GM18873 (cell line): ENCODE data around the gene KLF3.

ENCODE experiments used
- ATAC-seq: cut with Tn5 transposase; IDR thresholded peaks from one replicate; pipeline ENCODE4 v1.9.1; 2021; ENCODE audit warnings: mild to moderate bottlenecking, moderate library complexity, moderate number of reproducible peaks; ENCODE audit not compliant: unreplicated experiment, low FRiP score

Gene KLF3

GRCh38 chr4:38692421-38692820 lies 28.4 kb downstream of the KLF3 start:
- ATAC-seq, result no peak

- ATAC-seq, result no peak
Measured at GRCh38 chr4:38693569-38693968, 29.6 kb downstream of the KLF3 start.

DNA sequence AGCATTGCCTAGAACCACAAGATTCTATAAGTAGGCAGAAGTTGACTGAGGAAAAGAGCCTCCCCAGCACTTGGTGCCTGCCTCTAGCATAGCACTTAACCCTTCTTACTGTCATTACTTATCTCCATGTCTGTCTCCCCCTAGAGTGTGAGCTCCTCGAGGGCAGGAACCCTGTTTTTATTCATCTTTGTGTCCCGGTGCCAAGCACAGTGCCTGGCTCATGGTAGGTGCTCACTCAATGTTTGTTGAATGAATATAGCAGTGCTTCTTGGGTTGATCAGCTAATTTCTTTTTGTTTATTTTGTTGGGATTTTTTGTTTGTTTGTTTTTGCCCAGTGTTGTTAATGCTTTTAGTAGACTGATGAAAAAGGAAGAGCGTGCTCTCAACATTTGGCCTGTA lies 30.3 kb downstream of the KLF3 start:
- ATAC-seq, result no peak

- ATAC-seq, result no peak
Measured at GRCh38 chr4:38695809-38696208, 31.8 kb downstream of the KLF3 start.

- ATAC-seq, result no peak
Measured at GRCh38 chr4:38696697-38697096, 32.7 kb downstream of the KLF3 start.

DNA sequence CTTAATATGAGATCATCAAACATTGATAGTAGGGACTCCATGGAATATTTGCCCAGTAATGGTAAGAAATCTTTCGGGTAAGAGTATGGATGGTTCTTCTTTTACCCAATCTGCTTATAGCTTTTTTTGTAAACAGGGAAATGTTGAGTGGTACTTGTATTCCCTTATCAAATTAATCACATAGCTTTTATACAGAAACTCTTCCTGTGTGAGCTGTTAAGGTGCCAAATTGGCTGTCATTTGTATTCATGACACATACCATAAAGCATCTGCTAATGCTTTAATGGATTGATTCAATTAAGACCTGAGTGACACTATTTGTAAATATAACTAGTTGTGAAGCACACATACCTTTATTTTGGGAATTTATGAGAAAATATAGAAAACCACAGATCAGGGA lies 34.2 kb downstream of the KLF3 start:
- no peak for ATAC-seq

GRCh38 chr4:38699112-38699511 lies 35.1 kb downstream of the KLF3 start:
- ATAC-seq, result no peak

DNA sequence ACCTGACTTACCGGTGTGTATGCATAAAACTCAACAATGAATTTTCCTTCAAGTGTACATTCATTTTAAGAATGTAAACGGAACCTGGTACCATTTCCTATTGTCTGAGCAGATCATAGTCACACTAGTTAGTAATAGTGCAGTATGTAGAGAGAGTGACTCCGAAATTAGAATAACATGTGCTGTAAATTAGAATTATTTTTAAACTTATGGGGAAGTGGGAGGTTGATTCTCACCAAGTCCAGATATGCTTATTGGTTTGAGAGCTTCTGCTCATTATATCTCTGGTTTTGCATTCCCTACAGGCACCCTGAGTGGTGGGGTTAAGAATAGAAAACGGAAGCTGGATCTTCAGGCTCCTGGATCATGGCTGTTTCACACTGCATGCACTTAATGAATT lies 39.6 kb downstream of the KLF3 start:
- no peak for ATAC-seq

DNA sequence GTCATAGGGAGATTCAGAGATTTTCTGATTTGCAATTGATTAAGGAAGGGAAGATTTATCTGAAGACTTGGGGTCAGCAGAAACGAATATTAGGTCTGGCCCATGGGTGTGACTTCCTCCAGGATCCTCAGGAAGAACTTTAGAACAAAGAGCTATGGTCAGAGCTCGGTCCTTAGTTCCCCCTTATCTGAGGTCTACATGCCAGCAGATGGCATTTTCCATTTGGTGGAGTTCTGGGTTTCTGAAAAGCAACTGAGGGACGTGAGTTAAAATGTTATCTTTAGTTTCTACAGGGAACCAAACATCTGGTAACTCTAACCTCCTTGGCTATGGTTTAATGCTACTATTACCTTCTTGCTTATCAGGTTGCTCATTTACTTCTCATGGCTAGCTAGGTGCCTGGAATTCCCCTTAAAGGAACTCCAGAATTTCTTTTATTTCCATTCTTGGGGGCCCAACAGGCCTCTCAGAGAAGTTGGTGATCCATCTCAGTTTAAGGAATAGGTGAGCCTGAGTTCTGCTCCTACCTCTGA lies 40.7 kb downstream of the KLF3 start:
- no peak for ATAC-seq

GRCh38 chr4:38706301-38706700 lies 42.3 kb downstream of the KLF3 start:
- ATAC-seq, result no peak

GRCh38 chr4:38710053-38710452 lies 46.1 kb downstream of the KLF3 start:
- ATAC-seq, result no peak

DNA sequence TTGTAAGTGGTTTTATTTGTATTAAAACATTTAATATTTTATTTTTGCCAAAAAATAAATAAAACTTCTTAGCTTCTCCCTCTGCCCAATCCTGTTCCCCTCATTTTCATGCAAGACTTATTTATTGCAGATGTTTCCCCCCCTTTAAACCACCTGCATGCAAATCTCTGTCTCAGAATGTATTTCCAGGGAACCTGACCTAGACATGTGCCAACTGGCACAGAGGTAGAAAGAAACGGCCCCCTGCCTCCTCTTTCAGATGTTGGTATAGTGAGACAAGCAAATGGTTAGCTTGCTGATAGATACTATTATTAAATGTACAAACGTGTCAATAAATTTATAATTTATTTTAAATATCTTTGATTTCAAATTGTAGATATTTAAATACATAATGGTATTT lies 47.1 kb downstream of the KLF3 start:
- no peak for ATAC-seq

DNA sequence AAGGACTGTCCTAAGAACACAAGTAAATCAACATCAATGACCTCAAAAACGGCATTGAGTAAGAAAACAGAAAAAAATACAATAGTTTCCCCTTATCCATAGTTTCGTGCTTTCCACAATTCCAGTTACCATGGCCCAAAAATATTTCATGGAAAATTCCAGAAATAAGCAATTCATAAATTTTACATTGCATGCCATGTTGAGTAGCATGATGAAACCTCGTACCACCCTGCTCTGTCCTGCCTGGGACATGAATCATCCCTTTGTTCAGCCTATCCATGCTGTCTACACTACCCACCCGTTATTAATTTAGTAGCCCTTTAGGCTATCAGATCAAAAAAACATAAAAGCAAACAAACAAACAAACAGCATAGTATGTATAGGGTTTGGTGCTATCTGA lies 51.1 kb downstream of the KLF3 start:
- ATAC-seq, result no peak

GRCh38 chr4:38716256-38716655 lies 52.3 kb downstream of the KLF3 start:
- no peak for ATAC-seq

DNA sequence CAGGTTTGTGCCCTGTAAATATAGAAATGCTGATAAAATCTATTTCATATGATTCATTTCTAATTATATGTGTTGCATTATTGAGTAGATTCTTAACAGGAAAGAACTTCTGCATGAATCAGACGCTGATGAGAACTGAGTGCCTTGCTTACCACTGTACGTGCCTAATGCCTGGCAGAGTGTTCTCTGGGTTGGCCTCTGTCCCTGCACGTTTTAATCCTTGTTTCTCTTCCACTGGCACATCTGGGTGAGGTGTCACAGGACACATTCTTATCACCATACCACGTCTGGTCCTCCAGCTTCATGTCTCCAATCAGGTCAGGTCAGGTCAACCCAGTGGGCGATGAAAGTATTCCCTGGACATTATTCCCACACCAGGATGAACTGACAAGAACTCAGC lies 53.6 kb downstream of the KLF3 start:
- ATAC-seq, result no peak

- ATAC-seq, result no peak
Measured at GRCh38 chr4:38723114-38723513, 59.1 kb downstream of the KLF3 start.

GRCh38 chr4:38723726-38724474 lies 59.9 kb downstream of the KLF3 start:
- no peak for ATAC-seq

GRCh38 chr4:38724475-38724808 lies 60.4 kb downstream of the KLF3 start:
- no peak for ATAC-seq

DNA sequence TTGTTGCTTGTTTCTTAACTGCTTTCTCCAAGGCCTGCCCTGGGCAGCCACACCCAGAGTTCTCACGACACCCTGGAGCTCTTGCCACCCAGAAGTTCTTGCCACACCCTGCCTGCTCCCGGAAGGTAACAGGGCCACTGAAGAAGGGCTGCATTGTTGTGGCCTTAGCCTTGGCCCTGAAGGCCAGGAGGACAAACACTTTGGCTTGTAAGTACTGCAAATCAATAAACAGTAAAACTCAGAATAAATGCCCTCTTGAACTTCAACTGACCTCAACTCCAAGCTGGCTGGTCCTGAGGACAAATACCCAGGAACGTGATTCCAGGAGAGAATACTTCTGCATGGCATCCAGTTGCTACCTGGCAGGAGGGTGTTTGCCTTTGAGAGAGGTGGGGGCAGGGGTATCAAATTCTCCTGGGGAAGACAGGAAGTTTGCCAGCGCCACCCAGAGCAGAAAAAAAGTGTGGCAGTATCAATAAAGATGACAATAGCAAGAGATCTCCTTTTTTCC lies 64.7 kb downstream of the KLF3 start:
- ATAC-seq, result no peak

DNA sequence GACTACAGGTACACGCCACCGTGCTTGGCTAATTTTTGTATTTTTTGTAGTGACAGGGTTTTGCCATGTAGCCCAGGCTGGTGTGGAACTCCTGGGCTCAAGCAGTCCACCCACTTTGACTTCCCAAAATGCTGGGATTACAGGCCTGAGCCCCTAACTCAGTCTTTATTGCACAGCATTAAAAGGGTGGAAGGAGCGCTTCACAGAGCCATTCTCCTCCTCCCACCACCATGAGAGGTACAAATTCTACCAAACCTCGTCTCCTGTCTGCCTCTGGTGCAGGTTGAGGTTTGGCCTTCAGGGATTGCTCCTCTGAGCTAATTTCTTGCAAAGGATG lies 66.5 kb downstream of the KLF3 start:
- no peak for ATAC-seq

- peak; percentile 73 for ATAC-seq
Measured at GRCh38 chr4:38730830-38731646, 67.0 kb downstream of the KLF3 start.

DNA sequence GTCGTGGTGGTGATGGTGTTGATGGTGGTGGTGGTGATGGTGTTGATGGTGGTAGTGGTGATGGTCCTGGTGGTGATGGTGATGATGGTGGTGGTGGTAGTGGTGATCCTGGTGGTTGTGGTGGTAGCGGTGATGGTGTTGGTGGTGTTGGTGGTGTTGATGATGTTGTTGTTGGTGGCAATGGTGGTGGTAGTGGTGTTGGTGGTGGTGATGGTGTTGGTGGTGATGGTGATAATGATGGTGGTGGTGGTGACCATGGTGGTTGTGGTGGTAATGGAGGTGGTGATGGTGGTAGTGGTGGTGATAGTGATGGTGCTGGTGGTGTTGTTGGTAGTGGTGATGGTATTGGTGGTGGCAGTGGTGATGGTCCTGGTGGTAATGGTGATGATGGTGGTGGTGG lies 69.7 kb downstream of the KLF3 start:
- ATAC-seq, result no peak
